ENCODE results near the gene SPINDOC. TPM values are rescaled to one million over a fixed set of nuclear protein-coding genes. Genes with fewer than 3 reads are reported as not detected.

Gene SPINDOC
- total RNA-seq, 1 experiment from 2014 or later: 94.5 TPM

- Histone ChIP-seq H3K36me3 (ENCODE audit: insufficient read depth, low read length, poor library complexity, severe bottlenecking) (no peaks in the 10 kb centered on the region), H3K27me3 (replicated peaks; ENCODE audit: insufficient read depth, low read depth, low read length, poor library complexity) (no peaks in the 10 kb centered on the region), H3K9me3 (ENCODE audit: low read depth, low read length, poor library complexity, severe bottlenecking) (no peaks in the 10 kb centered on the region), H3K27ac (ENCODE audit: low read depth, low read length, poor library complexity, severe bottlenecking) (no peak overlapping the region), H3K4me1 (ENCODE audit: insufficient read depth, low read length, poor library complexity, severe bottlenecking) (peaks cover 18% of the 10 kb centered on the region), H3K4me3 (ENCODE audit: low read depth, low read length, poor library complexity, severe bottlenecking) (no peak overlapping the region)
- POLR2A ChIA-PET (ENCODE audit: low non-redundant PET): interaction anchor here (0.6 kb wide), 1 partner anchor 29 kb away, joined by 15 read pairs; no protein-coding TSS in a partner anchor
- CTCF ChIA-PET: no interaction called here
- BruUV-seq (replicated peaks): no TSS peak
- DNase-seq (ENCODE audit: low spot score): no peak
- TF ChIP-seq CTCF (conservative IDR thresholded peaks at IDR 0.05; ENCODE audit: low read depth, low read length) (no peak), EZH2 (IDR thresholded peaks at IDR 0.05; ENCODE audit: borderline replicate concordance, low read depth, low read length, poor library complexity, severe bottlenecking) (no peak)
- intact Hi-C loops (cut with micrococcal nuclease; ENCODE audit: unreplicated experiment): no loop called here
These were observed 63.4 kb downstream of the SPINDOC start for GRCh38 chr11:63876616-63877015.

Other genes starting within 250 kb of the SPINDOC start
- gene PLAAT3, start 199.0 kb upstream of the SPINDOC start, total RNA-seq (2021): 0.46 and 0.69 TPM in 2 replicates
- 53.8 and 63.9 TPM in 2 replicates for gene ATL3, start 142.1 kb upstream of the SPINDOC start, total RNA-seq (2021)
- gene RTN3, start 132.0 kb upstream of the SPINDOC start, total RNA-seq (2021): 268 and 275 TPM in 2 replicates
- gene ZFTA, start 44.7 kb upstream of the SPINDOC start, total RNA-seq (2021): 32.4 and 36.1 TPM in 2 replicates
- gene MARK2, start 25.7 kb downstream of the SPINDOC start, total RNA-seq (2021): 54.9 and 61.7 TPM in 2 replicates
- 3.9 and 7.6 TPM in 2 replicates for gene RCOR2, start 103.7 kb downstream of the SPINDOC start, total RNA-seq (2021)
- 44.8 and 51.2 TPM in 2 replicates for gene NAA40, start 125.5 kb downstream of the SPINDOC start, total RNA-seq (2021)
- 615 and 652 TPM in 2 replicates for gene COX8A, start 161.2 kb downstream of the SPINDOC start, total RNA-seq (2021)
- gene OTUB1, start 173.0 kb downstream of the SPINDOC start, total RNA-seq (2021): 136 and 140 TPM in 2 replicates
- 0.45 and 1.9 TPM in 2 replicates for gene FLRT1, start 222.5 kb downstream of the SPINDOC start, total RNA-seq (2021)